Fibroblast of mammary gland (primary cell): Measurements from ENCODE around the gene SLC27A1.
A peak's percentile ranks its signal among the peaks of the same experiment; 100 is the strongest.

ENCODE experiments used
- DNase-seq: peaks from one replicate; pipeline ENCODE4 v3.0.0-alpha.2; 2010; ENCODE audit warnings: low read depth
- H3K4me3 ChIP-seq: 2 replicates; pipeline ENCODE4 v1.5.1; 2011; ENCODE audit warnings: low read depth, mild to moderate bottlenecking, low read length, moderate library complexity; ENCODE audit not compliant: control insufficient read depth
- TF ChIP-seq, protein P1 (sequence below): conservative IDR thresholded peaks from 2 replicates; pipeline ENCODE4 v1.5.1; 2011; ENCODE audit warnings: low read depth, low read length, inconsistent platforms; ENCODE audit not compliant: control insufficient read depth, insufficient read depth

SLC27A1 gene

DNA sequence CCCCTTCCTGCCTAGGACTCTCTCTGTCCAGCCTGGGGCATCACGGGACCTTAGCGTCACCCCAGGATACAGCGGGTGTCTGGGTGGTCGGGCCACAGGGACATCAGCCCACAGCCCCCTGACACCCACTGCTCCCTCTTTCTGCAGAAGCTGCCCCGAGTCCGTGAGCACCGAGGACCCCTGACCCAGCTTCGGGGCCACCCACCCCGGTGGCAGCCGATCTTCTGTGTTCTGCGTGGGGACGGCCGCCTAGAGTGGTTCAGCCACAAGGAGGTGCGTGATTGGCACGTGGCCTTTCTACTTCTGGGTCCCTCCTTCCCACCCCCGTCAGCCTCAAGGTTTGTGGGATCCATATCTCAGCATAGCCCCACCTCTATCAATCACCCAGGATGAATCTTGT lies 61.8 kb downstream of the SLC27A1 start:
- no peak overlapping the region for H3K4me3 ChIP-seq
- no peak for DNase-seq
- TF ChIP-seq, protein P1, sequence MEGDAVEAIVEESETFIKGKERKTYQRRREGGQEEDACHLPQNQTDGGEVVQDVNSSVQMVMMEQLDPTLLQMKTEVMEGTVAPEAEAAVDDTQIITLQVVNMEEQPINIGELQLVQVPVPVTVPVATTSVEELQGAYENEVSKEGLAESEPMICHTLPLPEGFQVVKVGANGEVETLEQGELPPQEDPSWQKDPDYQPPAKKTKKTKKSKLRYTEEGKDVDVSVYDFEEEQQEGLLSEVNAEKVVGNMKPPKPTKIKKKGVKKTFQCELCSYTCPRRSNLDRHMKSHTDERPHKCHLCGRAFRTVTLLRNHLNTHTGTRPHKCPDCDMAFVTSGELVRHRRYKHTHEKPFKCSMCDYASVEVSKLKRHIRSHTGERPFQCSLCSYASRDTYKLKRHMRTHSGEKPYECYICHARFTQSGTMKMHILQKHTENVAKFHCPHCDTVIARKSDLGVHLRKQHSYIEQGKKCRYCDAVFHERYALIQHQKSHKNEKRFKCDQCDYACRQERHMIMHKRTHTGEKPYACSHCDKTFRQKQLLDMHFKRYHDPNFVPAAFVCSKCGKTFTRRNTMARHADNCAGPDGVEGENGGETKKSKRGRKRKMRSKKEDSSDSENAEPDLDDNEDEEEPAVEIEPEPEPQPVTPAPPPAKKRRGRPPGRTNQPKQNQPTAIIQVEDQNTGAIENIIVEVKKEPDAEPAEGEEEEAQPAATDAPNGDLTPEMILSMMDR: no peak

DNA sequence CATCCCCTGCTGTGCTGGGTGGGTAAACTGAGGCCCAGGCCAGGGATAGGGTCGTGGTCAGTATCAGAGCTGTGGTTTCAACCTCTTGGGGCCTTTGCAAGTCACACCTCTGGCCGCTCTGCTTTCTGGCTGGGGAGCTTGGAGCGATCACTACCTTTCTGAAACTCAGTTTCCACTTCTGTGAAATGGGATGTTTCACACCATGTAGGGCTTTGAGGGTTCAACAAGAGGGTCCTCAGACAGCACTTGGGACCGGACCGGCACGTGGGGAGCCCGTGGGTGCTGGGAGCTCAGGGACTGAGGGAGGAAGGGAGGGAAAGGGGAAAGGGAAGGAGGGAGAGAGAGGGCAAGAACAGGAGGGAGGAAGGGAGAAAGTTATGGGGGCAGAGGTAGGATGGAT lies 62.2 kb downstream of the SLC27A1 start:
- H3K4me3 ChIP-seq: no peak overlapping the region
- DNase-seq: no peak
- TF ChIP-seq, protein P1: no peak

DNA sequence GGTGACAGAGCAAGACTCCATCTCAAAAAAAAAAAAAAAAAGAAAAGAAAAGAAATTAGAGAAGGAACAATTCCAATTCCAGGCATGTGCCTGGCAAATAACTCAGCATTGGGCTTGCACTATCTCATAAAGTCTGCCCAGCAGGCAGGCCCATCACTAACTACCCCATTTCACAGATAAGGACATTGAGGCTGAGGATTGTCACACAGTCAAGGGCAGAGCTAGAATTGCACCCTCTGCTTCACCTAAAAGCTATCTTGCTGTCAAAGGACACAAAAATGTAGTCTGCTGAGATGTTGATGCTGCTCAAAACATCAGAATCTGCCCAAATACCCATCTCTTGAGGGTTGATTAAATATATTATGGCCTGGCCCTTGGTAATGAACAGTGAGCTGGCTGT lies 64.4 kb downstream of the SLC27A1 start:
- TF ChIP-seq, protein P1: no peak
- DNase-seq: no peak
- no peak overlapping the region for H3K4me3 ChIP-seq

DNA sequence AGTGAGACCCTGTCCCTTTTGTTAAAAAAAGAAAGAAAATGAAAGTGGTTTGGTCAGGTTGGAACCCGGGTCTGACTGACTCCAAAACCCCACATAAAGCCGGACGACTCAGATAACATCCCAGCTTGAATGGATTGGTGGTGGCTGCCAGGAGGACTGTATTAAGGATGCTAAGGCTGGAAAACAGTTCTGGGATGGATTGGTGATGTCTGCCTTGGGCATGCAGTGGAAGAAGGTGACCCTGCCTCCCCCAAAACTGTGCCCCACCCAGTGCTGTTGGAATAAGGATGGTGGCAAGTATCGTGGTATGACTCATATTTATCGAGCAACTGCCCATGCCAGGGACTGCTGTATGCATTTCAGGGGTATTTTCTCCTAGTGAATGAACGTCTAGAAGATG lies 66.6 kb downstream of the SLC27A1 start:
- TF ChIP-seq, protein P1: no peak
- no peak overlapping the region for H3K4me3 ChIP-seq
- peak; percentile 3 for DNase-seq

DNA sequence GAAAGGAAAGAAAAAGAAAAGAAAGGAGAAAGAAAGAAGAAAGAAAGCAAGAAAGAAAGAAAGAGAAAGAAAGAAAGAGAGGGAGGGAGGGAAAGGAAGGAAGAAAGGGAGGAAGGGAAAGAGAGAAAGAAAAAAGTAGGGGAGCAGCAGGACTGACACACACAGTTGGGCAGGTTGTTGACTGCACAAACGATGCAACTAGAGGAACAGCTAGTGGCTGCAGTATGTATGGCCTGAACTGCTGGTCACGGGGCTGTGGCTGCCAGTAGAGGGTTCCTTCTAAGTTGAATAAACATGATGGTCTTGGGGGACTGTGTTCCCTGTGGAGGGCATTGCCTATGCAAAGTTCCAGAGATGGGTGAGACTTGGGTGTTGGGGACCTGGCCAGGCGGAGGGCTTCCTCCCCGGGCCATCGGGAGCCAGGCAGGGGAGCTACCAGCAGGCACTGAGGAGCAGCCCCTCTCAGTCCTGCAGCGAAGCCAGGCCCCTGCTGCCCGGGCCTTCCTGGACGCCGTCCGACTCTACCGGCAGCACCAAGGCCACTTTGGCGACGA lies 68.4 kb downstream of the SLC27A1 start:
- peak overlapping the region; percentile 37 for H3K4me3 ChIP-seq
- TF ChIP-seq, protein P1: no peak
- DNase-seq: no peak

DNA sequence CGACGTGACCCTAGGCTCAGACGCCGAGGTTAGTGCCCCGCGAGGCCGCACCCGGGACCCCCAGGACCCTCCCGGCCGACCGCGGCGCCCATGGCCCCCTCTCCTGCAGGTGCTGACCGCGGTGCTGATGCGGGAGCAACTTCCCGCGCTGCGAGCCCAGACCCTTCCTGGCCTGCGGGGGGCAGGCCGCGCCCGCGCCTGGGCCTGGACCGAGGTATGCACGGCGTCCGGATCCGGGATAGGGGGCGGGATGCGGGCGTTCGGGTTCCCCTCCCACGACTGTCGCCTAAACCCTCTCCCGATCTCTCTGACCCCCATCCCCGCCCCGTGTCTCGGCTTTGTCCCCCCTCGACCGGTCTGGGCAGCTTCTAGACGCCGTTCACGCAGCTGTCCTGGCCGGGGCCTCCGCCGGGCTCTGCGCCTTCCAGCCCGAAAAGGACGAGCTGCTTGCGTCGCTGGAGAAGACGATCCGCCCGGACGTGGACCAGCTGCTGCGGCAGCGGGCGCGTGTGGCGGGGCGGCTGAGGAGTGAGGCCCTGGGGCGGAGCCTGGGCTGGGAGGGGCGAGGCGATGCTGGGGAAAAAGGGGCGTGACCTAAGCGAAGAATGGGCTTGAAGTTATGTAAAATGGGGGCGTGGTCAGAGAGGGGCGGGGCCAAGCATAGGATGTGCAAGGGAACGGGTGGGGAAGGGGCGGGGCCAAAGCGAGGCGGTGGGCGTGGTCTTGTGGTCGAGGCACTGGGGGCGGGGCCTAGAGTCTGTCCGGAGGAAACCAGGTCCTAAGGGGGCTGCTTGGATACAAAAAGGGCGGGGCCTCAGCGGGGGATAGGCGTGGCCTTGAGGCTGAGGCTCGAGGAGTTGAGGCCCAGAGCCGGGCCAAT lies 69.2 kb downstream of the SLC27A1 start:
- TF ChIP-seq, protein P1: no peak
- H3K4me3 ChIP-seq: peak overlapping the region; percentile 37
- DNase-seq: peak; percentile 92

DNA sequence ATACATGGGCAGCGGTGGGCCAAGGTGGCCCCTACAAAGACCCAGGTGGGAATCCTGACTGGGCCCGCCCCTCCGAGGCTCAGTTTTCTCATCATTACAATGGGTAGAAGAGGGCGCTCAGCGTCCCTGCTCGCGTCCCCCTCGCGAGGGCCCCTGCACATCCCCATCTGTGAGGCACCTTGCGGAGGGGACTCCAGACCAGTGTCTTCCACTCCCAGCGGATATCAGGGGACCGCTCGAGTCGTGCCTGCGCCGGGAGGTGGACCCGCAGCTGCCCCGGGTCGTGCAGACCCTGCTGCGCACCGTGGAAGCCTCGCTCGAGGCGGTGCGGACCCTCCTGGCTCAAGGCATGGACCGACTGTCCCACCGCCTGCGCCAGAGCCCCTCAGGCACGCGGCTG lies 69.8 kb downstream of the SLC27A1 start:
- DNase-seq: no peak
- TF ChIP-seq, protein P1: no peak
- H3K4me3 ChIP-seq: no peak overlapping the region
